IPS DF 6.9 (cell line): ENCODE results near the gene NAA20.

Source experiments
- DNase-seq: peaks from one replicate; pipeline ENCODE4 v3.0.0-alpha.2; 2013; ENCODE audit warnings: low read depth, low spot score
- H3K27ac ChIP-seq: one replicate; pipeline ENCODE4 v1.5.1; 2013; ENCODE audit warnings: low read length, control low read depth
- H3K27me3 ChIP-seq: 2 replicates; pipeline ENCODE4 v1.6.1; 2013; ENCODE audit warnings: mild to moderate bottlenecking, low read length; ENCODE audit not compliant: control insufficient read depth, insufficient read depth
- H3K36me3 ChIP-seq: 2 replicates; pipeline ENCODE4 v1.6.1; 2013; ENCODE audit warnings: low read length; ENCODE audit not compliant: control insufficient read depth, insufficient read depth
- H3K4me1 ChIP-seq: 2 replicates; pipeline ENCODE4 v1.6.1; 2013; ENCODE audit warnings: low read length; ENCODE audit not compliant: control insufficient read depth, insufficient read depth
- H3K4me3 ChIP-seq: 2 replicates; pipeline ENCODE4 v1.5.1; 2013; ENCODE audit warnings: mild to moderate bottlenecking, low read length
- H3K9me3 ChIP-seq: 2 replicates; pipeline ENCODE4 v1.6.1; 2013; ENCODE audit warnings: low read length, inconsistent platforms; ENCODE audit not compliant: control insufficient read depth, insufficient read depth
- WGBS: extraction: QIAGEN DNeasy Blood & Tissue Kit; methylation state at CpG from one replicate; pipeline ENCODE4 v1.1.7; 2013; ENCODE audit warnings: mixed read lengths, missing lambda C conversion rate; ENCODE audit not compliant: insufficient read length, insufficient coverage; 5-methylcytosine and 5-hydroxymethylcytosine counted together

NAA20 gene

GRCh38 chr20:19974630-19975435 is 42.3 kb upstream of the NAA20 start:
- no peaks in the 10 kb centered on the region for H3K27me3 ChIP-seq
- DNase-seq: no peak
- H3K27ac ChIP-seq: no peak overlapping the region
- H3K36me3 ChIP-seq: no peaks in the 10 kb centered on the region; the same call in 1 of the 2 replicates
- no peak overlapping the region for H3K4me3 ChIP-seq
- H3K9me3 ChIP-seq: no peaks in the 10 kb centered on the region
- WGBS: no CpG with 5 or more reads among the region's 44 CpGs
- H3K4me1 ChIP-seq: peaks cover 3% of the 10 kb centered on the region

GRCh38 chr20:19975436-19975799 is 41.7 kb upstream of the NAA20 start:
- H3K27ac ChIP-seq: no peak overlapping the region
- peaks cover 3% of the 10 kb centered on the region; the same call in 1 of the 2 replicates for H3K4me1 ChIP-seq
- no peaks in the 10 kb centered on the region; the same call in 1 of the 2 replicates for H3K36me3 ChIP-seq
- DNase-seq: no peak
- no peaks in the 10 kb centered on the region for H3K9me3 ChIP-seq
- no peaks in the 10 kb centered on the region for H3K27me3 ChIP-seq
- WGBS: no CpG with 5 or more reads among the region's 18 CpGs
- H3K4me3 ChIP-seq: no peak overlapping the region

GRCh38 chr20:19975901-19976300 is 41.3 kb upstream of the NAA20 start:
- Histone ChIP-seq H3K36me3 (no peaks in the 10 kb centered on the region; the same call in 1 of the 2 replicates), H3K4me1 (peaks cover 3% of the 10 kb centered on the region; the same call in 1 of the 2 replicates), H3K27ac (no peak overlapping the region), H3K27me3 (no peaks in the 10 kb centered on the region), H3K4me3 (no peak overlapping the region), H3K9me3 (no peaks in the 10 kb centered on the region)
- no peak for DNase-seq
- WGBS: no CpG with 5 or more reads among the region's 9 CpGs

GRCh38 chr20:19976595-19977372 is 40.4 kb upstream of the NAA20 start:
- WGBS: no CpG with 5 or more reads among the region's 8 CpGs
- H3K27me3 ChIP-seq: no peaks in the 10 kb centered on the region
- no peak overlapping the region for H3K27ac ChIP-seq
- H3K4me1 ChIP-seq: peaks cover 3% of the 10 kb centered on the region; the same call in 1 of the 2 replicates
- H3K36me3 ChIP-seq: no peaks in the 10 kb centered on the region; the same call in 1 of the 2 replicates
- H3K4me3 ChIP-seq: no peak overlapping the region
- no peak for DNase-seq
- H3K9me3 ChIP-seq: no peaks in the 10 kb centered on the region

DNA sequence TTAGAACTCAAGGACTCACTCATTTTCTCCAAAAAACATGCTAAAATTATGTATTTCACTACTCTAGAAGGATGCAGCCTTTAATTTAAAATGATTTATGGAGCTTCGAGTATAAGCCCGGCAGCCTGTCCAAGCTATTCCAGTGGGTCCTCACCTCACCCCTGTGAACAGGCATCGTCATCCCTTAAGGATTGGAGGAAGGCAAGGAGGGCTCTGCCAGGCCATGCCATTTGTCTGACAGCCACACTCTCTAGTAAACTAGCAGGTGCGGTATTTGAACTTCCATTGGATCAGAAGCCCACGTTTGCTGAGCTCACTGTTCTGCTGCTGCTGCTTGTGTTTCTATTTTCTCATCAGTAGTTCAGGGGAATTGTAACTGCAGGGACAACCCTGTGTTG is 39.8 kb upstream of the NAA20 start:
- no CpG with 5 or more reads among the region's 5 CpGs for WGBS
- Histone ChIP-seq H3K36me3 (no peaks in the 10 kb centered on the region; the same call in 1 of the 2 replicates), H3K27ac (no peak overlapping the region), H3K9me3 (no peaks in the 10 kb centered on the region), H3K4me1 (peaks cover 3% of the 10 kb centered on the region; the same call in 1 of the 2 replicates), H3K27me3 (no peaks in the 10 kb centered on the region), H3K4me3 (no peak overlapping the region)
- DNase-seq: no peak

DNA sequence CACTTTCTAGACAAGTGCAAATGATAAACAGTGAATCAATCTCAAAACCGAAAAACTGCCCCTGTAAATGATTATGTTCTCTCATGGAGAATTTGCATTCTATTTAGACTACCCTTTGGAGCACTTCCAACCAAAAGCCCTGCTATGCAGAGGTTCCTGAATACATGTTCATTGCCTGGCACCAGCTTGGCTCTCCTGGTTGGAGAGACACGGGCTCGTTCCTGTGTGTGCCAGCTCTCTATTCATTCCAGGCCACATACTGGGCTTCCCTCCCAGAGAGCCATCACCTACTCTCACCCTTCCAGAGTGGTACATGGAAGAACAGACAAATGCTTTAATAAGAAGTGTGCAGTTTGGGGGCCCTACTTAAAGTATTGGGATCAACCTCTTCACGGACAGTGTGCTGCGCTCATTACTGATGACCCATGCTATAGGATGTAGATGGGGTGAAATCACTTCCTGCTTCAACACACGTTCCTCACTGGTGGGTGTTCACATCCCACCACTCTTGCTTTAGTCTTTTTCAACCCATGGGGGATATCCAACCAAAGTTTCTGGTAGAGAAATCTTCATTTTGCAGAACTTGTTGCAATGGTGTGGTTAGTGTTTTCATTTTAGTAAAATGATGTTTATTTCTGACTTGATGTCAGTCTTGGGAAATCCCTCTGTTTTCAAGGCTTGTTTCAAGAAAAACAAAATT is 38.5 kb upstream of the NAA20 start:
- Histone ChIP-seq H3K4me1 (peaks cover 3% of the 10 kb centered on the region; the same call in 1 of the 2 replicates), H3K27me3 (no peaks in the 10 kb centered on the region), H3K4me3 (no peak overlapping the region), H3K27ac (no peak overlapping the region), H3K9me3 (no peaks in the 10 kb centered on the region), H3K36me3 (no peaks in the 10 kb centered on the region; the same call in 1 of the 2 replicates)
- WGBS: no CpG with 5 or more reads among the region's 6 CpGs
- no peak for DNase-seq

DNA sequence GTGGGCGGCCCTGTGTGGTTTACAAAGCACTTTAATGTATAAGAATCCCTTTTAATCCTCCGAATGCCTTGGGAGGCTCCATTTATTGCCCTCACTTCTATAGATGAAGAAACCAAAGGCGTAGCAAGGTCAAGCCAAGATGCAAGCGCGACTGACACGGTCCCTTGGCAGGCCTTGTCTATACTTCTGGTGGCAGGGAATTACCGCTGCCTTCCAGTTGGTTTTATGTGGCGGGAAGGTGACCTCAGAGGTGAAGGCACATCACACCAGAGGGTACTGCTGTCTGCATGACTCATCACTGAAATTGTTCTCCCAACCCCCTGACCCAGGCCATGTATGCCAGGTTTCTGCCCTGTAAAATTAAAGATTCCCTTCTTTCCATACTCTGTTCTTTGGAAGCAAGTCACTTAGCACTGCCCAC is 36.1 kb upstream of the NAA20 start:
- 0 out of 2 replicates have a peak, but pooled peaks cover 1% of the 10 kb centered on the region for H3K4me1 ChIP-seq
- WGBS: no CpG with 5 or more reads among the region's 8 CpGs
- no peaks in the 10 kb centered on the region for H3K27me3 ChIP-seq
- DNase-seq: no peak
- H3K4me3 ChIP-seq: no peak overlapping the region
- H3K36me3 ChIP-seq: no peaks in the 10 kb centered on the region
- H3K9me3 ChIP-seq: no peaks in the 10 kb centered on the region
- no peak overlapping the region for H3K27ac ChIP-seq

- WGBS: no CpG with 5 or more reads among the region's 6 CpGs
- DNase-seq: no peak
- H3K36me3 ChIP-seq: no peaks in the 10 kb centered on the region
- no peak overlapping the region for H3K27ac ChIP-seq
- no peaks in the 10 kb centered on the region for H3K4me1 ChIP-seq
- no peaks in the 10 kb centered on the region for H3K27me3 ChIP-seq
- H3K9me3 ChIP-seq: no peaks in the 10 kb centered on the region
- H3K4me3 ChIP-seq: no peak overlapping the region
Observed at GRCh38 chr20:19986419-19986818, 30.7 kb upstream of the NAA20 start.

GRCh38 chr20:19987046-19987445 is 30.1 kb upstream of the NAA20 start:
- no peaks in the 10 kb centered on the region for H3K27me3 ChIP-seq
- H3K36me3 ChIP-seq: no peaks in the 10 kb centered on the region
- no peak overlapping the region for H3K4me3 ChIP-seq
- DNase-seq: no peak
- no peak overlapping the region for H3K27ac ChIP-seq
- no peaks in the 10 kb centered on the region for H3K9me3 ChIP-seq
- no peaks in the 10 kb centered on the region for H3K4me1 ChIP-seq
- no CpG with 5 or more reads among the region's 4 CpGs for WGBS

DNA sequence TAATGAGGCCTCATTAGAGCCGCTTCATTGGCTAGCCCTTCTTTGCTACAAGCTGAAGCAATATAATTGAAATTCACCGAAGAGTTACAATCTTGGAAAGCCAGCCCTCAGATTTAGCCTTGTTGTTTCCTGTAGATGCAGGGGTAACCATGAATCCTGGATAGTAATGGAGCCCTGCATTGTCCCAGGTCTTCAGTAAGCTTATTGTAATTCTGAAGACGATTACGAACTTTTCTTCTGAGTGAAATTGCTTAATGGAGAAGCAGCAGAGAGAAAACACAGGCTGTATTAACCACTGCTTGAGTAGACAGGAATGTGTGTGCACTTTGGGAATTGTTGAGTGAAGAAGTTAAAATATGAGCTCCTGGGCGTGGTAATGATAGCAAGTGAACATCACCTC is 26.3 kb upstream of the NAA20 start:
- H3K27me3 ChIP-seq: no peaks in the 10 kb centered on the region
- no peak overlapping the region for H3K4me3 ChIP-seq
- no peaks in the 10 kb centered on the region for H3K9me3 ChIP-seq
- H3K36me3 ChIP-seq: no peaks in the 10 kb centered on the region
- no peak for DNase-seq
- no peaks in the 10 kb centered on the region for H3K4me1 ChIP-seq
- WGBS: no CpG with 5 or more reads among the region's 5 CpGs
- no peak overlapping the region for H3K27ac ChIP-seq
